GM13977 (cell line): ENCODE data around the gene FGF4.

Source experiments
- DNase-seq: peaks from one replicate; pipeline ENCODE4 v3.0.0; 2012; ENCODE audit warnings: low spot score
- in situ Hi-C: fragments of 300-500 bp; cut with MboI; formaldehyde crosslinking; loops from one replicate; pipeline ENCODE4 v1.12.0; 2022; ENCODE audit warnings: low sequenced_read_pairs, low pct_unique_long_range_greater_than_20kb, mixed read lengths, inconsistent platforms; ENCODE audit not compliant: unreplicated experiment
- TF ChIP-seq, protein P1 (sequence below): IDR thresholded peaks from 2 replicates; pipeline ENCODE4 v1.5.1; 2012; ENCODE audit warnings: mild to moderate bottlenecking, control low read depth; ENCODE audit not compliant: insufficient read depth; ENCODE audit errors: extremely low read depth, missing control alignments

FGF4 gene

DNA sequence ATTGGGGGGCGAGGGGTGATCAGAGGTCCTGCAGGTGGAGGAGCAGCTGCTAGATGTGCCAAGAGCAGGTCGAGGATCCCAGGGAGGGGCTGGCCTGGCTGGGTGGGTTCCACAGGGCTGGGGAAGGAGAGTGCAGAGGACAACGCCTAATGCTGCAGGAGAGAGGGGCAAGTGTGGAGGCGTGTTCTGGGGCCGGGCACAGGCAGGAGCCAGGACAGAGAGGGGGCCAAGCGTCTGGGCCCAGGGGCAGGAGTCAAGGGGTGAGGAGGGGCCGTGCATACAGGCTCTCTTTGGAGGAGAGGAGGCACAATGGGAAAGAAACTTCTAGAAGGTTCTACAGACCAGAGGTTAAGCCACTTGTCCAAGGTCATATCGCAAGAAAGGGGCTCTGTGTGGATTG lies 44.6 kb downstream of the FGF4 start:
- in situ Hi-C loops: no loop called here
- TF ChIP-seq, protein P1, sequence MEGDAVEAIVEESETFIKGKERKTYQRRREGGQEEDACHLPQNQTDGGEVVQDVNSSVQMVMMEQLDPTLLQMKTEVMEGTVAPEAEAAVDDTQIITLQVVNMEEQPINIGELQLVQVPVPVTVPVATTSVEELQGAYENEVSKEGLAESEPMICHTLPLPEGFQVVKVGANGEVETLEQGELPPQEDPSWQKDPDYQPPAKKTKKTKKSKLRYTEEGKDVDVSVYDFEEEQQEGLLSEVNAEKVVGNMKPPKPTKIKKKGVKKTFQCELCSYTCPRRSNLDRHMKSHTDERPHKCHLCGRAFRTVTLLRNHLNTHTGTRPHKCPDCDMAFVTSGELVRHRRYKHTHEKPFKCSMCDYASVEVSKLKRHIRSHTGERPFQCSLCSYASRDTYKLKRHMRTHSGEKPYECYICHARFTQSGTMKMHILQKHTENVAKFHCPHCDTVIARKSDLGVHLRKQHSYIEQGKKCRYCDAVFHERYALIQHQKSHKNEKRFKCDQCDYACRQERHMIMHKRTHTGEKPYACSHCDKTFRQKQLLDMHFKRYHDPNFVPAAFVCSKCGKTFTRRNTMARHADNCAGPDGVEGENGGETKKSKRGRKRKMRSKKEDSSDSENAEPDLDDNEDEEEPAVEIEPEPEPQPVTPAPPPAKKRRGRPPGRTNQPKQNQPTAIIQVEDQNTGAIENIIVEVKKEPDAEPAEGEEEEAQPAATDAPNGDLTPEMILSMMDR: no peak
- DNase-seq: no peak

DNA sequence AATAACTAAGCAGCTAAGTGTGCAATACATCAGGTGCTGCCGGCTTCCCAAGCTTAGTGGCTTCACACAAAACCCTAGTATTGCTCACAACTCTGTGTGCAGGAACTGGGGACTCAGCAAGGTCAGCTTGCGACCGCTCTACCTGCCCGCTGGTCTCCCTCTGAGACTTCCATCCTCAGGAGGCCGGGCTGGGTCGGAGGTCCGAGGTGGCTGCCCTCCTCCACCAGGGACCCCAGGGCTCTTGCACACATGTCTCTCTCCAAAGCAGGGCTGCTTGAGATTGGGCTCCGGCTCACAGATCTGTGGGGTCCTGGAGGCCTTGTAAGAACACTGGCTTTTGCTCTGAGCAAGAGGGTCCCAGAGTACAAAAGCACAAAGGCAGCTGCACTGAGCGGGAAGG lies 45.9 kb downstream of the FGF4 start:
- no peak for DNase-seq
- TF ChIP-seq, protein P1: no peak
- in situ Hi-C loops: no loop called here

DNA sequence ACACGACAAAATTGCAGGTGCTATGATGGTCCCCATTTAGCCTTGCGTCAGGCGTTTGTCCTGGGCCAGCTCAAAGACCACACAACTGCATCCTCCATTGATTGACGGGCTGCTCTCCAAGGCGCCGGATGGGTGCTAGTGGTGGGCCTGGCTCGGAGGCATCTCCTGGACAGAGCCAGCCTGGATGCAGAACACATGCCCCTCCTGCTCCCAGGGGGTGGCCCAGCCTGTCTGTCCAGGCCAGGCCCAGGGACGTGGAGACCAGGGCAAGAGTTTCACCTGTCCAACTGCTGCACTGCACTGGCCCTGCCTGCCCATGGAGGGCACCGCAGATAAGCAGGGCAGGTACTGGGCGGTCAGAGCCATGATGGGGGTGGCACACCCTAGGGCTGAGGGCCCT lies 47.9 kb downstream of the FGF4 start:
- DNase-seq: no peak
- TF ChIP-seq, protein P1: no peak
- in situ Hi-C loops: no loop called here

DNA sequence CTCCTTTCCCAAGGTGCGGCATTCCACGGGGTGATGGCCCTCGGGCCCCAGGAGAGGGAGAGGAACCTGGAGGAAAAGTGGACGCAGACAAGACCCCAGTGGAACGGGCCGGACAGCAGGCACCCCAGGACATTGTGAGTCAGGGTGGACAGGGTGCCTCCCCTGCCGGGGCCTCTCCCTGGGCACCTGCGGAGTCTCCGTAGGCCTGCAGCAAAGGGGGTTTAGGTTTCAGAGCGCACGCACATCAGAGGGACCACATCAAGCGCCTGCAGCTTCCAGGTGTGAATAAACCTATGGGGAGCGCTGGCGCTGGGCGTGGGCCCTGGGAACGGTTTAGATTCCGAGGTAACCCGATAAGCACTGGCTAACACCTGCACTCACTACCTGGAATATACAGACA lies 48.7 kb downstream of the FGF4 start:
- no peak for DNase-seq
- TF ChIP-seq, protein P1: no peak
- in situ Hi-C loops: no loop called here

DNA sequence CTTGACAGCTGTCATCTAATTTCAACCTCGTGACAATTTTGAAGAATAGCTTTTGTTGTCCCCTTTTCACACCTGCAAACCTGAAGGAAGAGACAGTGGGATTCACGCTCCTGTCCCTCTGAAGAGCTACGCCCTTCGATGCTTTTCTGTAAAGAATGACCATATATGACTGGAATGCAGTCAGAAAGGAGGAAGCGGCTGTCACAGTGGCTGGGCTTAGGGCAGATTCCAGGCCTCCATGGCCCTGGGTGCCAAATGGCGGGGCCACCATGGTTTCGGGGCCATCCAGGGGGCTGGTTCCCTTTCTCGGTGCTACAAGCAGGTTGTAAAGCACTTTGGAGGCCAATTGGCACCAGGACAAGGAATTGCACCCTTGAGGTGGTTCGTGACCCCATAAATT lies 49.1 kb downstream of the FGF4 start:
- TF ChIP-seq, protein P1: no peak
- in situ Hi-C loops: no loop called here
- no peak for DNase-seq

DNA sequence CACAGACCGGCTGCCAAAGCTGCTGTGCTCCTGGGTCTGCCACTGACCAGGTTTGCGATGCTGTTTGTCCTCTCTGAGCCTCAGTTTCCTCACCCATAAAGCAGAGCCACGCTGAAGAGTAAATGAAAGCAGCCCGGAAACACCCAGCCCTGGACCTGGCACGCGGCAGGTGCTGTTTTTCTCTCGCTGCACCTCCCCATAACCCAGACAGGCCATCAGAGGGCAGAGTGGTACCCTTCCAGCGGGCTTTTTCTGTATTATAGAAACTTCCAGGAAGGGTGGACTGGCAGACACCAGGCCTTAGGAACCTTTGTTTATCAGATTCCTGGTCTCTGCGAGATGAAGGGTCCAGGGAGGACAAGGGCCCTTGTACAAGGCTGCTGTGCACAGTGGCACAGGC lies 53.4 kb downstream of the FGF4 start:
- DNase-seq: no peak
- in situ Hi-C loops: no loop called here
- TF ChIP-seq, protein P1: no peak

DNA sequence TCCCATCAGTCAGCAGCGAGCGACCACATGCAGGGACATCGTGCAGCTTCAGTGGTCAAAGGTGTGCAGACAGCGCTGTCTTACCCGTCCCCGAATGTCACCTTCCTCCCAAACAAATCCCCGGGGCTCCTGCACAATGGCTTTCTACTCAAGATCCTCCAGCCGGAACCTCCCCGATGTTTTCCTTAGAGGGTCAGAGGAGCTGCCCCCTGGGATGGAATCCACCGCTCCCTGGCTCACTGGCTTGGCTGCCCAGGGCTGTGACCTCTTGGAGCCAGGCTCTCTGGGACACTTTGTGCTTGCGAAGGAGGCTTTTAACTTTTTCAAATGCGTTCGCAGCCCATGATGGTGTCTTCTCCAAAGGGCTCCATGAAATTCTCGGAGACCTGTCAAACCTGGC lies 54.0 kb downstream of the FGF4 start:
- no peak for DNase-seq
- in situ Hi-C loops: no loop called here
- TF ChIP-seq, protein P1: no peak
